Transverse colon (tissue), 4 donors: ENCODE data around the gene GPS1. TPM values are rescaled to one million over a fixed set of nuclear protein-coding genes. Genes with fewer than 3 reads are reported as not detected.

Source experiments
- DNase-seq: peaks from one replicate; pipeline ENCODE4 v3.0.0-alpha.2; 2019
- H3K27ac ChIP-seq, 4 donors: fragments of 200-600 bp; sonication (generic); 2 replicates each; pipeline ENCODE4 v1.5.1; 2016 to 2018; ENCODE audit warnings: inconsistent platforms in 4 of 4
- H3K27me3 ChIP-seq: fragments of 200-600 bp; sonication (generic); 2 replicates; pipeline ENCODE4 v1.5.1; 2017; ENCODE audit warnings: inconsistent platforms
- H3K36me3 ChIP-seq, 4 donors: fragments of 200-600 bp; sonication (generic); 2 replicates each; pipeline ENCODE4 v1.5.1; 2017 to 2019; ENCODE audit warnings: inconsistent platforms in 4 of 4
- H3K4me1 ChIP-seq, 4 donors: fragments of 200-600 bp; sonication (generic); 2 replicates each; pipeline ENCODE4 v1.5.1; 2017 to 2020; ENCODE audit warnings: inconsistent platforms in 4 of 4
- H3K4me3 ChIP-seq, 4 donors: fragments of 200-600 bp; sonication (generic); 1 replicate in 1 of 4; 2 replicates in 3 of 4; pipeline versions ENCODE4 v1.5.1 to v1.6.1; 2017 to 2019; ENCODE audit warnings: inconsistent platforms in 4 of 4
- H3K9me3 ChIP-seq, 2 donors: fragments of 200-600 bp; sonication (generic); 2 replicates each; pipeline ENCODE4 v1.5.1; 2017 to 2019; ENCODE audit warnings: inconsistent platforms in 2 of 2
- EP300 ChIP-seq: sonication (generic); formaldehyde crosslinking; IDR thresholded peaks from one replicate; pipeline ENCODE4 v1.6.1; 2017; ENCODE audit warnings: antibody characterized with exemption, low read depth
- POLR2A ChIP-seq: fragments of 450-650 bp; IDR thresholded peaks from one replicate; pipeline ENCODE4 v1.6.1; 2016; ENCODE audit warnings: antibody characterized with exemption, mild to moderate bottlenecking, moderate library complexity
- POLR2AphosphoS5 ChIP-seq, 3 donors: sonication (generic); formaldehyde crosslinking; IDR thresholded peaks; one replicate each; pipeline ENCODE4 v1.6.1; 2016; ENCODE audit warnings: antibody characterized with exemption in 3 of 3
- WGBS, 2 donors: methylation state at CpG; one replicate each; pipeline ENCODE4 v1.1.5; 2018; ENCODE audit warnings: low coverage in 1 of 2; 5-methylcytosine and 5-hydroxymethylcytosine counted together
- in situ Hi-C, 4 donors: fragments of 200-750 bp; cut with MboI; loops; one replicate each; pipeline versions ENCODE4 v1.15.0 to v1.15.1; 2017; ENCODE audit warnings: low sequenced_read_pairs in 3 of 4, low pct_ligation_motif_present in 1 of 4, low pct_unique_long_range_greater_than_20kb in 1 of 4
- intact Hi-C: fragments of 100-400 bp; cut with DNase I; formaldehyde crosslinking; loops from one replicate; pipeline ENCODE4 v1.15.1; 2023; ENCODE audit warnings: low total_unique reads
- total RNA-seq, 4 donors: library from RNA; depleted of rRNA; stranded (reverse); fragments of >200 nt; gene quantifications; one replicate each; pipeline ENCODE4 v1.1.0, GENCODE V29; 2016
- TF ChIP-seq, protein P1 (sequence below), 5 experiments: fragments of 200-600 bp in 3 of 5; fragments of 450-650 bp in 2 of 5; sonication (generic) in 3 of 5; IDR thresholded peaks; 1 replicate in 2 of 5; 2 replicates in 3 of 5; pipeline ENCODE4 v1.5.1; 2016 to 2017; ENCODE audit warnings: antibody characterized with exemption in 5 of 5, inconsistent platforms in 3 of 5, mild to moderate bottlenecking in 2 of 5, moderate library complexity in 1 of 5

Gene GPS1
- total RNA-seq, 4 donors from 2014 or later = 42.0 to 160 (median 85.5) TPM

DNA sequence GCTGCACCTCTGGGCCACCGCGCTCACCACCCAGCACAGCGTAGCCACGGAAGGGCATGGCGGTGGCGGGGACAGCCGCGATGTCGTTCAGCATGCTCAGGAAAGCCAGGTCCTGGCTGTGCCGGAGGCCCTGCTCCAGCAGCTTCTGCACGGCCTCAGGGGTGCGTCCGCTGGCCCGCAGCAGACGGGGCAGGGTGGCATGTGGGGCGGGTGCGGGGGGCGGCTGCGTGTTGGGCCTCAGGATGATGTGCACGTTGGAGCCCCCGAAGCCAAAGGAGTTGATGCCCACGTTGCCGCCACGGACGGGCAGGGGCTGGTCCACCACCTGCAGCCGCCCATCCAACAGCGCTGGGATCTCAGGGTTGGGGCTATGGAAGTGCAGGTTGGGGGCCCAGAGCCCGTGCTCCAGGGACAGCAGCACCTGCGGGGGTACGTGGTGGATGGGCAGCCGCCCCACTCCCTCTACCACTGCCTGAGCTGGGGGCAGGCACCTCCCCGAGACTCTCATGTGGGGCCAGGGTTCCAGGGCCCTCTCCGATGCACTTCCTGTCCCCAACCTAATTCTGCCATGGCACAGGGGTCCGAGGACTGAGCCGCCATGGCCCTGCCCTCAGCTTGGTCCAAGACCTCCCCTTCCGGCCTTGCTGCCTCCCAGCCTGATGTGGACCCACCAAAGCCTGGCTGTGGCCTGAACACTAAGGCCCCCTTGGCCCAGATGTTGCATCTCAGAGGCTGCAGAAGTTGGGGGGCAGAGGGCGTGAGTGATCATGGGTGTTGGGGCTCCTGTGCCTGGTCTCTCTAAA is 39.8 kb downstream of the GPS1 start:
- Histone ChIP-seq H3K4me3 (no peak overlapping the region), H3K9me3 (no peaks in the 10 kb centered on the region), H3K27ac (no peak overlapping the region), H3K27me3 (no peaks in the 10 kb centered on the region), H3K36me3 (peaks cover 0 to 76% (median 41%) of the 10 kb centered on the region in 4 donors), H3K4me1 (peaks cover 2 to 6% (median 4%) of the 10 kb centered on the region in 4 donors)
- intact Hi-C loops = no loop called here
- no peak for DNase-seq
- TF ChIP-seq EP300 (no peak), POLR2A (no peak), POLR2AphosphoS5 (IDR thresholded peaks at IDR 0.05) (no peak)
- TF ChIP-seq, protein P1, sequence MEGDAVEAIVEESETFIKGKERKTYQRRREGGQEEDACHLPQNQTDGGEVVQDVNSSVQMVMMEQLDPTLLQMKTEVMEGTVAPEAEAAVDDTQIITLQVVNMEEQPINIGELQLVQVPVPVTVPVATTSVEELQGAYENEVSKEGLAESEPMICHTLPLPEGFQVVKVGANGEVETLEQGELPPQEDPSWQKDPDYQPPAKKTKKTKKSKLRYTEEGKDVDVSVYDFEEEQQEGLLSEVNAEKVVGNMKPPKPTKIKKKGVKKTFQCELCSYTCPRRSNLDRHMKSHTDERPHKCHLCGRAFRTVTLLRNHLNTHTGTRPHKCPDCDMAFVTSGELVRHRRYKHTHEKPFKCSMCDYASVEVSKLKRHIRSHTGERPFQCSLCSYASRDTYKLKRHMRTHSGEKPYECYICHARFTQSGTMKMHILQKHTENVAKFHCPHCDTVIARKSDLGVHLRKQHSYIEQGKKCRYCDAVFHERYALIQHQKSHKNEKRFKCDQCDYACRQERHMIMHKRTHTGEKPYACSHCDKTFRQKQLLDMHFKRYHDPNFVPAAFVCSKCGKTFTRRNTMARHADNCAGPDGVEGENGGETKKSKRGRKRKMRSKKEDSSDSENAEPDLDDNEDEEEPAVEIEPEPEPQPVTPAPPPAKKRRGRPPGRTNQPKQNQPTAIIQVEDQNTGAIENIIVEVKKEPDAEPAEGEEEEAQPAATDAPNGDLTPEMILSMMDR (IDR thresholded peaks at IDR 0.05) = no peak
- in situ Hi-C loops = no loop called here
- 95% methylated on average over 37 of the region's 37 CpGs; no CpG with 5 or more reads in 1 of the 2 donors for WGBS, 2 donors

DNA sequence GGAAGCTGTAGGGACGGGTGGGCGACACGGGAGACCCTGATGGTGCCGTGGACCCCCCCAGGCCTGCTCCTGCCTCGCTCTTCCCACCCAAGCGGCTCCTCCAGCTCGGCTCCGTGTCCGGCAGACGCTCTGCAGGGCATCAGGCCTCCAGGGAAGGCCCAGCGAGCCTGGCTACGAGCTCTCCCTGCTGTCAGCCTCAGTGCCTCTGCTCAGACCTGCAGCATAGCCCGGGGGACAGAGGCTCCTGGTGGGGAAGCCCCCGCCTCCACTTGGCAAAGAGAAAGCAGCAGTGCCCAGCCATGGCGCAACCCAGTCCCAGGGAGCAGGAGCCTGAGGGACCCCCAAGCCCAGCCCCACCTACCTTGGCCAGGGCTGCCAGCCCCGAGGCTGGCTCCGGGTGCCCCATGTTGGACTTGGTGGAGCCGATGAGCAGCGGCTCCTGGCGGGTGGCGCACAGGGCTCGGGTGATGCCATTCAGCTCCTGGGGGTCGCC is 40.4 kb downstream of the GPS1 start:
- in situ Hi-C loops = no loop called here
- H3K4me3 ChIP-seq = no peak overlapping the region
- H3K27me3 ChIP-seq = no peaks in the 10 kb centered on the region
- DNase-seq = no peak
- no peaks in the 10 kb centered on the region for H3K9me3 ChIP-seq
- intact Hi-C loops = no loop called here
- no peak overlapping the region for H3K27ac ChIP-seq
- TF ChIP-seq, protein P1 (IDR thresholded peaks at IDR 0.05) = no peak
- peaks cover 9 to 12% (median 10%) of the 10 kb centered on the region in 4 donors for H3K4me1 ChIP-seq
- 93% methylated on average over 17 of the region's 23 CpGs; no CpG with 5 or more reads in 1 of the 2 donors for WGBS, 2 donors
- H3K36me3 ChIP-seq = peaks cover 0 to 75% (median 38%) of the 10 kb centered on the region in 4 donors

DNA sequence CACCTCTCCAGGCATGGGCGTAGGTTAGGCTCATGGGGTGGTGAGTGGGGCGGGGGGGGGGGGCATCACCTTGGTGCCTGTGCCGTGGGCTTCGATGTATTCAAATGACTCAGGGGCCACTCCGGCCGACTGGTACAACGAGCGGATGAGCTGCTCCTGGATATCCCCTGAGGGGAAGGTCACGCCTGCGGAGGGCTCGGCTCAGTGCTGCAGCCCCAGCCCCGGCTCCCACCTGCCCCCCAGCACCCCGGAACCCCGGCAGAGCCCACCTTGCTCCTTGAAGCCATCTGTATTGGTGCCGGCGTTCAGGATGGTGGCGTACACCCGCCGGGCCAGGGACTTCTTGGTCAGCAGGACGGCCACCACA is 40.9 kb downstream of the GPS1 start:
- H3K27me3 ChIP-seq = no peaks in the 10 kb centered on the region
- no peak overlapping the region for H3K27ac ChIP-seq
- no peaks in the 10 kb centered on the region for H3K9me3 ChIP-seq
- H3K4me3 ChIP-seq = no peak overlapping the region
- H3K36me3 ChIP-seq = peaks cover 0 to 71% (median 35%) of the 10 kb centered on the region in 4 donors
- TF ChIP-seq EP300 (no peak), POLR2AphosphoS5 (IDR thresholded peaks at IDR 0.05) (no peak), POLR2A (no peak)
- TF ChIP-seq, protein P1 (IDR thresholded peaks at IDR 0.05) = no peak
- intact Hi-C loops = no loop called here
- WGBS, 2 donors = 94% methylated on average over 19 of the region's 20 CpGs; no CpG with 5 or more reads in 1 of the 2 donors
- in situ Hi-C loops = no loop called here
- peaks cover 11 to 17% (median 13%) of the 10 kb centered on the region in 4 donors for H3K4me1 ChIP-seq
- peak; percentile 7 for DNase-seq

DNA sequence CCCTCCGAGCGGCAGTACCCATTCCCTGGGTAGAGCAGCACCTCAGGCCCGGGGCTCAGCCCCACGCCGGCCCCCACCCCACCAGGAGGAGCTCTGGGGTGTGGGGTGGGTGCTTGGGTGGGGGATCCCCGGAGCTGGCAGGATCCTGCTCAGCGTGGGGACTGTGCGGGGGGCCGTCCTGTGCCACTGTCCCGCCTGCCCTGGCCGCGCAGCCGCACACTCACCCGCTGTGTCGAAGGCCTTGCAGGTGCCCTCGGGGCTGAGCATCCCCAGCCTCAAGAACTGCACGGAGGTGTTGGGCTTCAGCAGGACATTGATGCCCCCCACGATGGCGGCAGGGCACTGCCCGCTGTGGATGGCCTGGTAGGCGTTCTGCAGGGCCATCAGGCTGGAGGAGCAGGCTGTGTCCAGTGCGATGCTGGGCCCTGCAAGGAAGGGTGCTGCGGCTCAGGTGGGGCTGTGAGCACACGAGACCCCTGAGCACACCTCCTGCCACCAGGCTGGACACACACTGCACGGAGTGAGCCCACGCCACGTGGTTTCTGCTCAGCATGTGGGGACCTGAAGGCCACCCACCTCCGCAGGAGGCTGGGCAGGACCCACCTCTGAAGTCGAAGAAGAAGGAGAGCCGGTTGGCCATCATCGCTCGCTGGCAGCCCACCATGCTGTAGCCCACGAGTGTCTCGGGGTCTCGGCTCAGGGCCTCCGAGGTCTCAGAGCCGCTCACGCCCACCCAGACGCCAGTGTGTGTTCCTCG is 41.5 kb downstream of the GPS1 start:
- H3K36me3 ChIP-seq = peaks cover 0 to 65% (median 32%) of the 10 kb centered on the region in 4 donors
- no peak overlapping the region for H3K27ac ChIP-seq
- H3K4me1 ChIP-seq = peaks cover 11 to 18% (median 13%) of the 10 kb centered on the region in 4 donors
- H3K9me3 ChIP-seq = no peaks in the 10 kb centered on the region
- intact Hi-C loops (no loop called here), in situ Hi-C loops (no loop called here)
- H3K27me3 ChIP-seq = no peaks in the 10 kb centered on the region
- H3K4me3 ChIP-seq = no peak overlapping the region
- no peak for DNase-seq
- no peak for TF ChIP-seq POLR2A
- no peak for TF ChIP-seq EP300
- 95% methylated on average over 21 of the region's 40 CpGs; no CpG with 5 or more reads in 1 of the 2 donors for WGBS, 2 donors
